Jurkat, Clone E6-1 (cell line): Measurements from ENCODE around the gene ZNF436.
"Not testable (repeated sequence)": the region's sequence is repeated elsewhere in the genome, so short reads cannot be mapped to it uniquely, and the experiment has no call there.

Experiments used
- DNase-seq: peaks from one replicate; pipeline ENCODE4 v3.0.0-alpha.2; 2011; ENCODE audit warnings: low read depth, low spot score
- H3K4me3 ChIP-seq: 2 replicates; pipeline ENCODE4 v1.5.1; 2011; ENCODE audit warnings: mild to moderate bottlenecking, low read length, control low read depth, moderate library complexity

ZNF436 gene

DNA sequence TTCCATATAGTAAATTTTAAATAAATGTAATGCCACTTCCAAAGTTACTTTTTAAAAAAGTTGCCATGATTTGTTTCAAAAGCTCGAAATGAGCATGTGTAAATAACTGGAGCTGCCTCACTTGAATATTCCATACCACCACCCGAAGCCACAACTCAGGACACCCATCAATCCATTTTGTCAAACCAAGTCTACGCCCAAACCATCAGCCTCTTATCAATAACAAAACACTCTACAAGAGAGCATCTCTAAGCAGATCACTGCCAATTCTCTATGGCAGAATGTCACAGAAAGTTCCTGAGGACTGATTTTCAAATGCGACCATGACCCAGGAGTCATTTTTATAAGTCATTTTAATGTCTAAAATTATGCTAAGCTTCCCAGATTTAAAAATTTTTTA lies 30.0 kb downstream of the ZNF436 start:
- DNase-seq, result no peak
- H3K4me3 ChIP-seq, result no peak overlapping the region

DNA sequence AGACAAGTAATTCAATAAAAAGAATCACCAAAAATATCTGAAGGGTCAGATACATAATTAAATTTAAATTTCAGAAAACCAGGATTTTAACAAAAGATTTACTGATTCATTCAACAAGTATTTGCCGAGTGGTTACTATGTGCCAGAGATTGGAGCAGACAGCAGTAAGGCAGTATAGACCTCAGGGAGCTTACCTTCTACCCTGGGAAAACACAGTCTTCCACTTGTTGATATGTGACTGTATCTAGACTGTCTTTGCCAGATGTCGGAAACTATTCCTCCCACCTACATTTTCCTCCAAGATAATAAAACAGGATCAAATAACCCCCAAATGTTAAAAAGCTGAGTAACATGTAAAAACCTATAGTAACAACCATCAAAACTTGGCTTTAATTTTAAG lies 31.8 kb downstream of the ZNF436 start:
- DNase-seq, result no peak

DNA sequence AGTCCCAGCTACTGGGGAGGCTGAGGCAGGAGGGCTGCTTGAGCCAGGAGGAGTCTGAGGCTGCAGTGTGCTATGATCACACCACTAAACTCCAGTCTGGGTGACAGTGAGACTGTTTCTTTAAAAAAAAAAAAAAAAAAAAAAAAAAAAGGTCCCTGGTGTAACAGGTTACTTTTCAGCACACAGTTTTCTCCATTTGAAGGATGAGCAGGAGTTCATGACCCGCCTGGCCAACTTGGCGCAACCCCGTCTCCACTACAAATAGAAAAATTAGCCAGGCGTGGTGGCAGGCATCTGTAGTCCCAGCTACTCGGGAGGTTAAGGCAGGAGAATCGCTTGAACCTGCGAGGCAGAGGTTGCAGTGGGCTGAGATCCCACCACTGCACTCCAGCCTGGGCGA lies 37.9 kb downstream of the ZNF436 start:
- no peak for DNase-seq

More for the DNA sequence above, 31.8 kb downstream of the ZNF436 start:
- H3K4me3 ChIP-seq, result no peak overlapping the region

DNA sequence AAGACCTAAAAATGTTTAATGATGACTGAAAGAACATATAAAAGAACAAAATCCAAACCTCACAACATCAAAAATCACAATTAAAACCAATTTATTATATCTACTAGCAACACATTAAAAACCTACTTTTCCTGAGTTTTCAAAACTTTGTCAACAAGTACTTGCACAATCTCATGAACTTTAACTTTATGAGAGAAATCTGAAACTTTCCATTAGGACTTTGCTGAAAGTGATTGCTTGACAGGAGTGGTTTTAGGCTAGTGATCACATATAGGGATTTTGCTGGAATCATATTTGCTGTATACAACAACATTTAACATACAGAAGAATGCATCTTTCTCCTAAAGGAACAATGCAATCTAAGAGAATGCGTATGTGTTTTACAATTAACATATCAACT lies 38.8 kb downstream of the ZNF436 start:
- H3K4me3 ChIP-seq, result no peak overlapping the region
- DNase-seq, result no peak

More for the DNA sequence above, 37.9 kb downstream of the ZNF436 start:
- no peak overlapping the region for H3K4me3 ChIP-seq

DNA sequence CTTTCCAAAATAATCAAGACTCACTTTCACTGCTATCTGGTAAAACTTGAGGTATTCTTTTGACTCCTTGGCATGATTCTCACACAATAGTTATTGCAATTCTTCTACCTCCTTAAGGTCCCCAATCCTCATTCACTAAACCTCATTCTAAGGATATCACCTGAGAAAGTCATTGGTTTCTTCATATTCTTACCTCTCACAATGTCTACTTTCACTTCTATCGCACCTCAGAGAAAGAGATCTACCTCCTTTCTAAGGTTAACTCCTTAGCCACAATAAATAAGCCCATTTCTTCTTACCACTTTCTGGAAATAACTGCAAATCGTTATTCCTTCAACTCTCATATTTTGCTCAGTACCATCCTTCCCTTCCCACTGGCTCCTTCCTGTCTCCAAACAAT lies 44.2 kb downstream of the ZNF436 start:
- no peak for DNase-seq
- no peak overlapping the region for H3K4me3 ChIP-seq

DNA sequence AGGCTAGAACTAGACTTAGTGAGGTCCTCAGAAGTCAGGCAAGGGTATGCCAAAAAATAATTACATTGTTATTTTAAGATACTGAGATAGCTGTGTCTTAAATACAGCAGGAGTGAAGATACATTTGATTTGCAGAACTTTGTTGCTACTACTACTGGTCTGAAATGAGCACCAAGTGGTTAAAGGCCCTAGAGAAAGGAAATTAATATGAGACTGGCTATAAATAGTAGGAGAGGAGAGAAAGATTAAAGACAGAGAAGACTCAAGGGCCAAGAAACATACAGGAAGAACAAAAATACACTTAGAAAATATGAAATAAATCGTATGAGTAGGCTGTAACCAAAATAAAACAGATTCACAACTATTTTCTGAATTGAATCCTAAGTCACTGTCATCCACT lies 46.9 kb downstream of the ZNF436 start:
- H3K4me3 ChIP-seq, result no peak overlapping the region
- no peak for DNase-seq

DNA sequence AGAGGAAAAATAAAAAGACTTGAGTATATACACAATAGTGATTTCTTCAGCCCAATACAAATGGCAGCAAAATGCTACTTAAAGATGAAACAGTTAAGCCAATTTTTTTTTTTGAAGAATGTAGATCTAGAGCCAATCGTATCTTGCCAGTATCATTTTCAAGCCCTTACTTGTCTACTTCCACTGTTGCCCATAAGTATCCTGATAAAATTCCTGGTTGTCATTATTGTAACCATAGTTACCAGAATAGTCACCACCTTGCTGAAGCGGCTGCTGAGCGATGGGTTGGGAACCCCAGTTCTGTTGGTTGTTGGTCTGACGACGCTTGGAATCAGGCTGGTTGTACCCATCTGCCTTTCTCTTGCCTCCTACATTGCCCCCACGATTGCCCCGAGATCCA lies 59.4 kb downstream of the ZNF436 start:
- DNase-seq, H3K4me3 ChIP-seq: not testable (repeated sequence)
